Ovary (tissue), 9 donors: ENCODE measurements around the gene PIEZO1. TPM values are rescaled to one million over a fixed set of nuclear protein-coding genes. Genes with fewer than 3 reads are reported as not detected.

Experiments
- DNase-seq, 5 donors: peaks; one replicate each; pipeline ENCODE4 v3.0.0-alpha.2; 2019 to 2020
- H3K27ac ChIP-seq, 2 donors: fragments of 200-600 bp; one replicate each; pipeline versions ENCODE4 v1.5.1 to v1.8.0; 2019 to 2022
- H3K27me3 ChIP-seq: fragments of 200-600 bp; one replicate; pipeline ENCODE4 v1.8.0; 2022
- H3K36me3 ChIP-seq: fragments of 200-600 bp; sonication (generic); one replicate; pipeline ENCODE4 v1.5.1; 2019
- H3K4me1 ChIP-seq: one replicate; pipeline ENCODE4 v1.8.1; 2013; ENCODE audit warnings: mild to moderate bottlenecking, moderate library complexity; ENCODE audit not compliant: insufficient read depth
- H3K4me3 ChIP-seq: fragments of 200-600 bp; sonication (generic); one replicate; pipeline ENCODE4 v1.5.1; 2017
- H3K9me3 ChIP-seq, 2 donors: fragments of 200-600 bp in 1 of 2; sonication (generic) in 1 of 2; one replicate each; pipeline versions ENCODE4 v1.5.1 to v1.8.1; 2013 to 2019; ENCODE audit warnings: mild to moderate bottlenecking in 1 of 2, moderate library complexity in 1 of 2
- EP300 ChIP-seq: sonication (generic); formaldehyde crosslinking; IDR thresholded peaks from one replicate; pipeline ENCODE4 v1.6.1; 2017; ENCODE audit warnings: antibody characterized with exemption
- POLR2A ChIP-seq: fragments of 450-650 bp; IDR thresholded peaks from one replicate; pipeline ENCODE4 v1.6.1; 2017; ENCODE audit warnings: antibody characterized with exemption, mild to moderate bottlenecking, moderate library complexity
- WGBS, 3 donors: extraction: QIAGEN DNeasy Blood & Tissue Kit in 1 of 3; methylation state at CpG; one replicate each; pipeline versions ENCODE4 v1.1.5 to v1.1.7; 2013 to 2017; 5-methylcytosine and 5-hydroxymethylcytosine counted together
- intact Hi-C, 4 donors: fragments of 100-400 bp; cut with DNase I; formaldehyde crosslinking; loops; one replicate each; pipeline versions ENCODE4 v1.11.0 to v1.15.1; 2022 to 2023
- polyA plus RNA-seq, 2 donors: library from polyadenylated mRNA; stranded (reverse); fragments of 200-250 nt in 1 of 2; fragments of 350-450 nt in 1 of 2; fragmentation: Illumina TruSeq in 1 of 2; extraction: RNeasy Lipid Tissue Mini Kit (QIAGEN cat#74804) in 1 of 2; gene quantifications; one replicate each; pipeline ENCODE4 v1.2.3, GENCODE V29; 2013 to 2014
- total RNA-seq, 7 donors: library from RNA; depleted of rRNA in 2 of 7; stranded (reverse); fragments of >200 nt in 2 of 7; fragmentation: NEBNext Ultra II Directional in 3 of 7; extraction: Animal tissue kit (Norgen Biotek cat#: 25700) in 3 of 7; gene quantifications; one replicate each; pipeline versions ENCODE4 v1.1.0 to v1.2.4, GENCODE V29; 2016 to 2023
- TF ChIP-seq, protein P1 (sequence below), 3 donors: fragments of 450-650 bp in 2 of 3; fragments of 200-600 bp in 1 of 3; IDR thresholded peaks; one replicate each; pipeline versions ENCODE4 v1.5.1 to v1.8.0; 2016 to 2022; ENCODE audit warnings: antibody characterized with exemption in 3 of 3, mild to moderate bottlenecking in 1 of 3
- donor health status: DM: no; HTN: no; CAD: no; lungs with moderate emphysema.
- donor health status: DM: no; HTN: no; CAD: no.
- donor health status: Bipolar disorder and iron deficiency.
- donor health status: DM: yes; HTN: yes; CAD: no.
- donor health status: DM: no; HTN: no; CAD: no.
- donor health status: DM: yes; HTN: yes; CAD: no.

PIEZO1 gene
- total and polyA plus RNA-seq, 9 donors = 13.0 to 93.5 (median 49.1) TPM

DNA sequence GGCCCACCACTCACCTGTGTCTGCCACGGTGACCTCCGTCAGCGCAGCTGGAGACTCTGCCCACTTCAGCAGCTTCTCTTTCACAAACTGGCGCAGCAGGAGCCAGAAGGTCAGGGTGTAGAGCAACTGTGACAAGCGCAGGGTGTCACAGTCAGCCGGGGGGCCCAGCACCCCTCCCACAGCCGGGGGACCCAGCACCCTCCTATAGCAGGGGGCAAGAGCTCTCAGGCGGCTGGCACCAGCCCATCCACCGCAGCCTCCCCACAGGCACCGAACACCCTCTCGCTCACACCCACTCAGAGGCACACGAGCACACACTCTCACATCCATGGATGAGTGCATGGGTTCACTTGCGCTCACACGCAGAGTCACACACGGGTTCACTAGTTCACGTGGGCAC is 49.9 kb downstream of the PIEZO1 start:
- H3K27ac ChIP-seq = no peak overlapping the region
- DNase-seq = no peak
- no peak overlapping the region for H3K4me3 ChIP-seq
- H3K27me3 ChIP-seq = no peaks in the 10 kb centered on the region
- WGBS, 3 donors = 91 to 92% (median 91%) methylated on average over 16 of the region's 16 CpGs
- H3K36me3 ChIP-seq = no peaks in the 10 kb centered on the region
- H3K9me3 ChIP-seq = no peaks in the 10 kb centered on the region
- TF ChIP-seq POLR2A = no peak
- TF ChIP-seq, protein P1, sequence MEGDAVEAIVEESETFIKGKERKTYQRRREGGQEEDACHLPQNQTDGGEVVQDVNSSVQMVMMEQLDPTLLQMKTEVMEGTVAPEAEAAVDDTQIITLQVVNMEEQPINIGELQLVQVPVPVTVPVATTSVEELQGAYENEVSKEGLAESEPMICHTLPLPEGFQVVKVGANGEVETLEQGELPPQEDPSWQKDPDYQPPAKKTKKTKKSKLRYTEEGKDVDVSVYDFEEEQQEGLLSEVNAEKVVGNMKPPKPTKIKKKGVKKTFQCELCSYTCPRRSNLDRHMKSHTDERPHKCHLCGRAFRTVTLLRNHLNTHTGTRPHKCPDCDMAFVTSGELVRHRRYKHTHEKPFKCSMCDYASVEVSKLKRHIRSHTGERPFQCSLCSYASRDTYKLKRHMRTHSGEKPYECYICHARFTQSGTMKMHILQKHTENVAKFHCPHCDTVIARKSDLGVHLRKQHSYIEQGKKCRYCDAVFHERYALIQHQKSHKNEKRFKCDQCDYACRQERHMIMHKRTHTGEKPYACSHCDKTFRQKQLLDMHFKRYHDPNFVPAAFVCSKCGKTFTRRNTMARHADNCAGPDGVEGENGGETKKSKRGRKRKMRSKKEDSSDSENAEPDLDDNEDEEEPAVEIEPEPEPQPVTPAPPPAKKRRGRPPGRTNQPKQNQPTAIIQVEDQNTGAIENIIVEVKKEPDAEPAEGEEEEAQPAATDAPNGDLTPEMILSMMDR (IDR thresholded peaks at IDR 0.05) = no peak
- no peak for TF ChIP-seq EP300
- intact Hi-C loops = loop anchor here in 2 of 4 donors (5.0 to 10.0 kb wide), 2 partner anchors 480 to 482 kb away; partner anchors contain the start of gene ZNF778 (in 2 of the 2)
- H3K4me1 ChIP-seq = no peaks in the 10 kb centered on the region

DNA sequence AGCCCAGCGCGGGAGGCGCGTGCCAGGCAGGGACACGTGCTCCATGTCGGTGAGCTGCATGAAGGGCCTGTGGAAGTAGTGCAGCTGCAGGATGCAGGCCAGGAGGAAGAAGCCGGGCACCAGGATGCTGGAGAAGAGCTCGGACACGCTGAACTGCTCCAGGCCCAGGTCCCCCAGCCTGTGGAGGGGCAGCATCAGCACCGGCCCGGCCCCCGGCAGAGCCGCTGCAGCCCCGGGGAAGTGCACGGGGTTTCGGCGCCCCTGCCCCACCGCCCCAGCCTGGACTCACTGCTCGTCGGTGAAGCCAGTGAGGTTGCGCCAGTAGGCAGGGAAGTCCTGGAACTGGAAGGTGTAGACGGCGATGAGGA is 50.7 kb downstream of the PIEZO1 start:
- intact Hi-C loops = loop anchor here in 1 of 4 donors (10.0 kb wide), 1 partner anchor 480 kb away; the partner anchor contains the start of gene ZNF778
- no peak for TF ChIP-seq EP300
- TF ChIP-seq, protein P1 (IDR thresholded peaks at IDR 0.05) = no peak
- TF ChIP-seq POLR2A = no peak
- no peaks in the 10 kb centered on the region for H3K36me3 ChIP-seq
- no peak overlapping the region for H3K27ac ChIP-seq
- DNase-seq = no peak
- H3K4me1 ChIP-seq = no peaks in the 10 kb centered on the region
- WGBS, 3 donors = 89 to 92% (median 91%) methylated on average over 21 to 23 of the region's 23 CpGs
- H3K27me3 ChIP-seq = no peaks in the 10 kb centered on the region
- H3K9me3 ChIP-seq = no peaks in the 10 kb centered on the region
- no peak overlapping the region for H3K4me3 ChIP-seq

DNA sequence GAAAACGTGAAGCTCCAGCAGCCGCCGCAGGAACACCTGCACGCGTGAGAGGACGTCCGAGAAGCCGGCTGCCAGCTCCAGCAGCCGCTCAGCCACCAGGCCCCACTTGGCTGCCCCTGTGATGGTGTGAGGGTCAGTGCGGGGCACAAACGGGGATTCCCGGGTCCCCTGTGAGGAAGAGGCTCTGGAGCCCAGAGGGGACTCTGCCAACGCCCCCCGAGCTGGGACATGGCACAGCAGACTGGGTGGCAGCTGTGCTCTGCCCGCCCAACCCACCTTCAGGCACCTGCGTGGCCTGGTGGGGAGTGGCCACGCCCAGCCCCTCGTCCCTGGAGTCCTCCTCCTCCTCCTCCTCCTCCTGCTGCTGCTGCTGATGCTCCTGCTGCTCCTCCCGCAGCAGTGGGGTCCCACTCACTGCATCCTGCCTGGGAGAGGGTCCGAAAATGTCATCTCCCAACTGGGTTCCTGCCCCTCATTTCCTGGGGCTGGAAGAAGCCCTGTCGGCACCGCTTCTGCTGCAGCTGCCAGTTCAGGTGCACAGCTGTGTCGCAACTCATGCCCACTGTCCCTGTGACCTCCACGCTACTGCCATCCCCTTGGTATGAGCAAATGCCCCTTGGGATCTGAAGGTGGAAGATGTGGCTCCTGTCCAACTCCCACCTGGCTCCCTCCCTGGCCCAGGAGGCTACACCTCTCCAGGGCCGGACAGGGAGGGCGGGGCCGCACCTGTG is 51.2 kb downstream of the PIEZO1 start:
- DNase-seq = no peak
- Histone ChIP-seq H3K27ac (no peak overlapping the region), H3K4me1 (no peaks in the 10 kb centered on the region), H3K9me3 (no peaks in the 10 kb centered on the region), H3K4me3 (no peak overlapping the region), H3K27me3 (no peaks in the 10 kb centered on the region), H3K36me3 (no peaks in the 10 kb centered on the region)
- intact Hi-C loops = loop anchor here in 1 of 4 donors (10.0 kb wide), 1 partner anchor 481 kb away; the partner anchor contains the start of gene ZNF778
- WGBS, 3 donors = 86 to 90% (median 86%) methylated on average over 17 to 27 of the region's 27 CpGs
- TF ChIP-seq POLR2A = no peak
- TF ChIP-seq, protein P1 (IDR thresholded peaks at IDR 0.05) = no peak
- TF ChIP-seq EP300 = no peak

DNA sequence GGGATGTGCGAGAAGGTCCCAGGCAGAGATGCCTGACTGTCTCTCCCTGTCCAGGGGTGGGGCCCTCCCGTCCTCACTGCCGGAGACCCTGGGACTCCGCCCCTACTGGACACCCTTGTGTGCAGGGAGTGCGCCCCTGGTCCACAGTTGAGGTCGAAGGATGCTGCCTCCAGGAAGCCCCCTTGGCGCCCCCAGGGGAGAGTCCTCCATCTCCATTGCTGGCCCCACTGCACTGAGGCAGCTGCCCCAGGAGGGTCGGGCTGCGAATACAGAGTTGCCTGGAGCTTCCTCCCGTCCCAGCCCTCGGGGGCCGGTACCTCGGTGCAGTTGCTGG is 52.1 kb downstream of the PIEZO1 start:
- 82 to 84% (median 83%) methylated on average over 13 of the region's 13 CpGs for WGBS, 3 donors
- TF ChIP-seq EP300 (no peak), POLR2A (no peak)
- TF ChIP-seq, protein P1 (IDR thresholded peaks at IDR 0.05) = no peak
- intact Hi-C loops = loop anchor here in 1 of 4 donors (10.0 kb wide), 1 partner anchor 482 kb away; the partner anchor contains the start of gene ZNF778
- Histone ChIP-seq H3K4me3 (no peak overlapping the region), H3K9me3 (no peaks in the 10 kb centered on the region), H3K36me3 (no peaks in the 10 kb centered on the region), H3K4me1 (no peaks in the 10 kb centered on the region), H3K27ac (no peak overlapping the region), H3K27me3 (no peaks in the 10 kb centered on the region)
- DNase-seq = no peak
